Measurements from ENCODE around the gene TEKT5.
A peak's percentile ranks its signal among the peaks of the same experiment; 100 is the strongest.

Gene TEKT5

GRCh38 chr16:10666291-10666690 lies 28.4 kb downstream of the TEKT5 start:
- Histone ChIP-seq H3K27ac (ENCODE audit: low read length) (no peak overlapping the region), H3K4me2 (ENCODE audit: low read length) (no peak overlapping the region), H3K9me3 (ENCODE audit: insufficient read depth, low read length) (peaks cover 3% of the 10 kb centered on the region), H3K9ac (ENCODE audit: low read length) (no peak overlapping the region), H3K79me2 (ENCODE audit: low read length) (no peaks in the 10 kb centered on the region), H3K27me3 (ENCODE audit: low read depth, low read length) (no peaks in the 10 kb centered on the region), H3K4me3 (ENCODE audit: low read length) (no peak overlapping the region), H3K4me1 (ENCODE audit: low read length) (peaks cover 42% of the 10 kb centered on the region), H4K20me1 (ENCODE audit: insufficient read depth, low read length) (no peaks in the 10 kb centered on the region), H3K36me3 (replicated peaks; ENCODE audit: low read depth, low read length) (no peaks in the 10 kb centered on the region), H2AFZ (ENCODE audit: low read depth, low read length) (no peak overlapping the region)
- TF ChIP-seq EZH2phosphoT487 (IDR thresholded peaks at IDR 0.05; ENCODE audit: low read depth) (no peak), CTCF (IDR thresholded peaks at IDR 0.05; ENCODE audit: low read depth, low read length) (no peak)

- no peaks in the 10 kb centered on the region for H3K79me2 ChIP-seq (ENCODE audit: low read length)
- H3K4me2 ChIP-seq (ENCODE audit: low read length): peak overlapping the region; percentile 53
- no peaks in the 10 kb centered on the region for H3K36me3 ChIP-seq (replicated peaks; ENCODE audit: low read depth, low read length)
- H3K4me3 ChIP-seq (ENCODE audit: low read length): no peak overlapping the region
- no peak for TF ChIP-seq EZH2phosphoT487 (IDR thresholded peaks at IDR 0.05; ENCODE audit: low read depth)
- no peak for TF ChIP-seq CTCF (IDR thresholded peaks at IDR 0.05; ENCODE audit: low read depth, low read length)
- no peaks in the 10 kb centered on the region for H3K27me3 ChIP-seq (ENCODE audit: low read depth, low read length)
- no peaks in the 10 kb centered on the region for H4K20me1 ChIP-seq (ENCODE audit: insufficient read depth, low read length)
- H3K9ac ChIP-seq (ENCODE audit: low read length): no peak overlapping the region
- H2AFZ ChIP-seq (ENCODE audit: low read depth, low read length): no peak overlapping the region; the same call in 1 of the 2 replicates
- peaks cover 34% of the 10 kb centered on the region for H3K4me1 ChIP-seq (ENCODE audit: low read length)
- no peak overlapping the region for H3K27ac ChIP-seq (ENCODE audit: low read length)
- no peaks in the 10 kb centered on the region for H3K9me3 ChIP-seq (ENCODE audit: insufficient read depth, low read length)
Measured at GRCh38 chr16:10665166-10665565, 29.6 kb downstream of the TEKT5 start.

- no peak overlapping the region for H3K27ac ChIP-seq (ENCODE audit: low read length)
- no peaks in the 10 kb centered on the region for H4K20me1 ChIP-seq (ENCODE audit: insufficient read depth, low read length)
- no peak overlapping the region for H3K9ac ChIP-seq (ENCODE audit: low read length)
- no peak overlapping the region for H2AFZ ChIP-seq (ENCODE audit: low read depth, low read length)
- peak overlapping the region; percentile 53 for H3K4me2 ChIP-seq (ENCODE audit: low read length)
- no peaks in the 10 kb centered on the region for H3K27me3 ChIP-seq (ENCODE audit: low read depth, low read length)
- TF ChIP-seq EZH2phosphoT487 (IDR thresholded peaks at IDR 0.05; ENCODE audit: low read depth): no peak
- no peak for TF ChIP-seq CTCF (IDR thresholded peaks at IDR 0.05; ENCODE audit: low read depth, low read length)
- H3K36me3 ChIP-seq (replicated peaks; ENCODE audit: low read depth, low read length): no peaks in the 10 kb centered on the region
- H3K9me3 ChIP-seq (ENCODE audit: insufficient read depth, low read length): no peaks in the 10 kb centered on the region
- H3K4me3 ChIP-seq (ENCODE audit: low read length): no peak overlapping the region
- H3K4me1 ChIP-seq (ENCODE audit: low read length): peaks cover 31% of the 10 kb centered on the region
- no peaks in the 10 kb centered on the region for H3K79me2 ChIP-seq (ENCODE audit: low read length)
Measured at GRCh38 chr16:10664720-10665126, 30.0 kb downstream of the TEKT5 start.

GRCh38 chr16:10663744-10664143 lies 31.0 kb downstream of the TEKT5 start:
- H2AFZ ChIP-seq (ENCODE audit: low read depth, low read length): no peak overlapping the region
- H3K27me3 ChIP-seq (ENCODE audit: low read depth, low read length): no peaks in the 10 kb centered on the region
- TF ChIP-seq EZH2phosphoT487 (IDR thresholded peaks at IDR 0.05; ENCODE audit: low read depth): no peak
- no peak overlapping the region for H3K9ac ChIP-seq (ENCODE audit: low read length)
- no peaks in the 10 kb centered on the region for H3K36me3 ChIP-seq (replicated peaks; ENCODE audit: low read depth, low read length)
- no peaks in the 10 kb centered on the region for H3K9me3 ChIP-seq (ENCODE audit: insufficient read depth, low read length)
- H3K4me3 ChIP-seq (ENCODE audit: low read length): no peak overlapping the region
- H3K27ac ChIP-seq (ENCODE audit: low read length): no peak overlapping the region
- H3K4me2 ChIP-seq (ENCODE audit: low read length): no peak overlapping the region
- peaks cover 27% of the 10 kb centered on the region for H3K4me1 ChIP-seq (ENCODE audit: low read length)
- H3K79me2 ChIP-seq (ENCODE audit: low read length): no peaks in the 10 kb centered on the region
- H4K20me1 ChIP-seq (ENCODE audit: insufficient read depth, low read length): no peaks in the 10 kb centered on the region

GRCh38 chr16:10663146-10663545 lies 31.6 kb downstream of the TEKT5 start:
- H3K4me2 ChIP-seq (ENCODE audit: low read length): no peak overlapping the region
- no peak overlapping the region for H3K9ac ChIP-seq (ENCODE audit: low read length)
- H4K20me1 ChIP-seq (ENCODE audit: insufficient read depth, low read length): no peaks in the 10 kb centered on the region
- H3K36me3 ChIP-seq (replicated peaks; ENCODE audit: low read depth, low read length): no peaks in the 10 kb centered on the region
- H3K27ac ChIP-seq (ENCODE audit: low read length): no peak overlapping the region
- no peak overlapping the region for H3K4me3 ChIP-seq (ENCODE audit: low read length)
- H3K27me3 ChIP-seq (ENCODE audit: low read depth, low read length): no peaks in the 10 kb centered on the region
- no peak for TF ChIP-seq CTCF (IDR thresholded peaks at IDR 0.05; ENCODE audit: low read depth, low read length)
- TF ChIP-seq EZH2phosphoT487 (IDR thresholded peaks at IDR 0.05; ENCODE audit: low read depth): no peak
- no peaks in the 10 kb centered on the region for H3K79me2 ChIP-seq (ENCODE audit: low read length)
- H3K9me3 ChIP-seq (ENCODE audit: insufficient read depth, low read length): no peaks in the 10 kb centered on the region
- no peak overlapping the region for H2AFZ ChIP-seq (ENCODE audit: low read depth, low read length)
- H3K4me1 ChIP-seq (ENCODE audit: low read length): peaks cover 21% of the 10 kb centered on the region
